Mononuclear cell (primary cell): ENCODE measurements around the gene CIT. TPM values are rescaled to one million over a fixed set of nuclear protein-coding genes. Genes with fewer than 3 reads are reported as not detected.

Source experiments
- H3K27me3 ChIP-seq: 2 replicates; pipeline ENCODE4 v1.6.0; 2011; ENCODE audit warnings: low read length, control low read depth; ENCODE audit not compliant: insufficient read depth
- H3K4me1 ChIP-seq: 2 replicates; pipeline ENCODE4 v1.5.1; 2011; ENCODE audit warnings: mild to moderate bottlenecking, low read length, control low read depth; ENCODE audit not compliant: insufficient read depth
- H3K4me3 ChIP-seq: 2 replicates; pipeline ENCODE4 v1.5.1; 2011; ENCODE audit warnings: mild to moderate bottlenecking, low read length, moderate library complexity
- H3K9me3 ChIP-seq: 2 replicates; pipeline ENCODE4 v1.5.1; 2011; ENCODE audit warnings: low read depth, mild to moderate bottlenecking, control low read depth, low read length
- total RNA-seq: library from RNA; depleted of rRNA; stranded (reverse); fragments of >200 nt; gene quantifications from one replicate; pipeline ENCODE4 v1.2.3, GENCODE V29; 2012

The CIT gene
- total RNA-seq, 1 donor: 0.84 TPM

- Histone ChIP-seq H3K4me1 (peaks cover 17% of the 10 kb centered on the region), H3K27me3 (no peaks in the 10 kb centered on the region), H3K4me3 (no peak overlapping the region), H3K9me3 (no peaks in the 10 kb centered on the region)
Measured at GRCh38 chr12:119681728-119682638, 195.1 kb downstream of the CIT start.

DNA sequence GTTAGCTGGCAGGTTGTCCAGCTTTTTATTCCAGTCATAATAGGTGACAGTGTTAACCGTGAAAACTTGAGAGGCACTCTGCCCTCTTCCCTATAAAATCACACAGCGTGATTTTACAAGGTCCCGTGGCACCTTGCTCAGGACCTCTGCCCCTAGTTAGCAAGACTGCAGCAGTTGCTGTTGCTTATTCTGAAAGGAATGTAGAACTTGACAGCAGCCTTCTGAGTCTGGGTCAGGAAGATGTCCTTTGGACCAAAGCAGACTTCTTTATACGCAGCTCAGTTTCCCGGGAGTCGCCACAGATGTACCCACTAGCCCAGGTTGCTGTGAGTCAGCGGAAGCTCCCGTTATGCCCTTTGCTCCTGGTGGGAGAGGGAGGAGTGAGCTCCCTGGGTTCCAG, 196.0 kb downstream of the CIT start:
- no peaks in the 10 kb centered on the region for H3K9me3 ChIP-seq
- H3K4me1 ChIP-seq: peaks cover 17% of the 10 kb centered on the region
- no peaks in the 10 kb centered on the region for H3K27me3 ChIP-seq
- H3K4me3 ChIP-seq: no peak overlapping the region

- Histone ChIP-seq H3K27me3 (no peaks in the 10 kb centered on the region), H3K9me3 (no peaks in the 10 kb centered on the region), H3K4me3 (no peak overlapping the region), H3K4me1 (peaks cover 21% of the 10 kb centered on the region)
Measured at GRCh38 chr12:119679490-119679889, 197.6 kb downstream of the CIT start.

- no peaks in the 10 kb centered on the region for H3K27me3 ChIP-seq
- H3K9me3 ChIP-seq: no peaks in the 10 kb centered on the region
- H3K4me1 ChIP-seq: peaks cover 21% of the 10 kb centered on the region
- no peak overlapping the region for H3K4me3 ChIP-seq
Measured at GRCh38 chr12:119679081-119679480, 198.0 kb downstream of the CIT start.

DNA sequence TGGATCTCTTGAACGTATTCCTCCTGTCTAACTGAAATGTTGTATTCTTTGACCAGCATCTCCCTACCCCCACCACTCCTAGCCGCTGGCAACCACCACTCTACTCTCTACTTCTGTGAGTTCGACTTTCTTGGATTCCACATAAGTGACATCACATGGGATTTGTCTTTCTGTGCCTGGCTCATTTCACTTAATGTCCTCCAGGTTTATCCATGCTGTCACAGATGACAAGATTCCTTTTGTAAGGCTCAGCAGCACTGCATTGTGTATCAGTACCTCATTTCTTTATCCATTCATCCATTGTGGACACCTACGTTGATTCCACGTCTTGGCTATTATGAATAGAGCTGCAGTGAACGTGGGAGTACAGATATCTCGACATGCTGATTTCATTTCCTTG, 198.7 kb downstream of the CIT start:
- Histone ChIP-seq H3K4me3 (no peak overlapping the region), H3K27me3 (no peaks in the 10 kb centered on the region), H3K9me3 (no peaks in the 10 kb centered on the region), H3K4me1 (peaks cover 27% of the 10 kb centered on the region)

DNA sequence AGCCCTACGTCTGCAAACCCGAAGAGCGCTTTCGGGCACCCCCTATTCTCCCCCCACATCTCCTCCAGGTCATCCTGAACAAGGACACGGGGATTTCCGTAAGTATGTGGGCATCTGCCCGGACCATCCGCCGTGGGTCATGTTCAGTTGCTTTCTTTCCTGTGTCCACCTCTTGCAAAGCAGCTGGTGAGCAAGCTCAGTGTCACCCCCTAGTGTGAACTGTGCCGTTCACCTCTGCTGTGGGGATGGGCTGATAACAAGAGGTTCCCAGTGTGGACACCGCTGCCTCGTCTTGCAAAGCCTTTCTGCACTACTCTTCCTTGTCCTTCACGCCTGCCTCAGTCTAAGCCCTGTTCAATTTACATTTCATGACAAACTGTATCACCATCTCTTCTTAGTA, 200.5 kb downstream of the CIT start:
- H3K4me3 ChIP-seq: no peak overlapping the region
- peaks cover 21% of the 10 kb centered on the region for H3K4me1 ChIP-seq
- no peaks in the 10 kb centered on the region for H3K27me3 ChIP-seq
- H3K9me3 ChIP-seq: no peaks in the 10 kb centered on the region

- H3K27me3 ChIP-seq: no peaks in the 10 kb centered on the region
- peaks cover 21% of the 10 kb centered on the region for H3K4me1 ChIP-seq
- H3K9me3 ChIP-seq: no peaks in the 10 kb centered on the region
- no peak overlapping the region for H3K4me3 ChIP-seq
Measured at GRCh38 chr12:119676022-119676421, 201.1 kb downstream of the CIT start.

DNA sequence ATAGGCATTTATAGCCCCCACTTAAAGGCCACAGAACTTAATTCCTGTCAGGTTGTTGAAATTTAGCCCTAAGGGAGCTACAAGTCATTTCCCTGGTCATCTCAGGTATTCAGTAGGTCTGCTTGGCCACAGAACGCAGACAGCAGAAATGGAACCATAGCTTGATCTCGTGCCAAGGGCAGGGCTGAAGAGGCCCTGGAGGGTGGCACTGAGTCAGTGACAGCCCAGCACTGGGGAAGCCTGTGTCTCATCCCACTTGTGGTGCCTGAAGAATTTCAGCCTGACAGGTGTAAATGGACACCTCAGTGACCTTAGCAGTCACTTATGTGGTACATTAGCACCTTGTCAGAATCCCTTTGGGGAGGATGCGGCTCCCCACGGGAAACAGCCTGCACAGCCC, 202.6 kb downstream of the CIT start:
- Histone ChIP-seq H3K9me3 (no peaks in the 10 kb centered on the region), H3K4me1 (peaks cover 30% of the 10 kb centered on the region), H3K27me3 (no peaks in the 10 kb centered on the region), H3K4me3 (no peak overlapping the region)

DNA sequence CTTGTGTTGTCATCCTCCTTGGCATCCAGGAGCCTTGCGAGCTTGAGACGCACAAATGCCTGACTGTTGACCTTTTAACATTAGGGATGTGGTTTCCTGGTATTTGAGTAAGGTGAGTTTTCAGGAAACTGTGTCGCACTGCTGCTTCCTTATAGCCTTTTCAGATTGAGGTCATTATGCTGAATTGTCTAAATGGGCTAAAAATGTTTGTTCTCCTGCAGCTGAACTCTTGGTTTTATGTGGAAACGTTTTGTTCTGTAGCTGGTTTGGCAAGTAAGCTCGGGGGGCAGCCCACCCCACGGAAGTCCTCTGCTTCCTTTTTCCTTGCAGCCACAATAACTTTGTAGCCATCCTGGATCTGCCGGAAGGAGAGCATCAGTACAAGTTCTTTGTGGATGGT, 203.5 kb downstream of the CIT start:
- H3K9me3 ChIP-seq: no peaks in the 10 kb centered on the region
- H3K4me3 ChIP-seq: no peak overlapping the region
- H3K27me3 ChIP-seq: no peaks in the 10 kb centered on the region
- H3K4me1 ChIP-seq: peaks cover 38% of the 10 kb centered on the region

GRCh38 chr12:119672194-119672593, 204.9 kb downstream of the CIT start:
- Histone ChIP-seq H3K4me3 (no peak overlapping the region), H3K27me3 (no peaks in the 10 kb centered on the region), H3K4me1 (peaks cover 45% of the 10 kb centered on the region), H3K9me3 (no peaks in the 10 kb centered on the region)

DNA sequence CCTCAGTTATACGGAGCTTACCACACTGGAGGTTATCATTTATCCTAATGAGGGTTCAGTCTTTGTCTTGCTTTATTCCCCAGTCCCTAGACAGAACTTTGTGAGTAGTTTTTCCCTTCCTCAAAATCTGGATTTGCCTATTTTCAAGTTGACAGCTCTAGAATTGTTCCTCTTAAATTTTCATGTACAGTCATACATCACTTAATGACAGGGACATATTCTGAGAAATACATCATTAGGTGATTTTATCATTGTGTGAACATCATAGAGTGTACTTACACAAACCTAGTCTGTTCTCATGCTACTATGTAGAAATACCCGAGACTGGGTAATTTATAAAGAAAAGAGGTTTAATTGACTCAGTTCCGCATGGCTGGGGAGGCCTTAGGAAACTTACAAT, 206.1 kb downstream of the CIT start:
- H3K9me3 ChIP-seq: no peaks in the 10 kb centered on the region
- no peaks in the 10 kb centered on the region for H3K27me3 ChIP-seq
- peaks cover 54% of the 10 kb centered on the region for H3K4me1 ChIP-seq
- no peak overlapping the region for H3K4me3 ChIP-seq

- no peak overlapping the region for H3K4me3 ChIP-seq
- no peaks in the 10 kb centered on the region for H3K9me3 ChIP-seq
- H3K4me1 ChIP-seq: peaks cover 56% of the 10 kb centered on the region
- no peaks in the 10 kb centered on the region for H3K27me3 ChIP-seq
Measured at GRCh38 chr12:119669744-119670472, 207.2 kb downstream of the CIT start.

GRCh38 chr12:119668324-119668841, 208.7 kb downstream of the CIT start:
- Histone ChIP-seq H3K4me1 (peaks cover 49% of the 10 kb centered on the region), H3K4me3 (peak overlapping the region; percentile 94), H3K9me3 (no peaks in the 10 kb centered on the region), H3K27me3 (no peaks in the 10 kb centered on the region)

DNA sequence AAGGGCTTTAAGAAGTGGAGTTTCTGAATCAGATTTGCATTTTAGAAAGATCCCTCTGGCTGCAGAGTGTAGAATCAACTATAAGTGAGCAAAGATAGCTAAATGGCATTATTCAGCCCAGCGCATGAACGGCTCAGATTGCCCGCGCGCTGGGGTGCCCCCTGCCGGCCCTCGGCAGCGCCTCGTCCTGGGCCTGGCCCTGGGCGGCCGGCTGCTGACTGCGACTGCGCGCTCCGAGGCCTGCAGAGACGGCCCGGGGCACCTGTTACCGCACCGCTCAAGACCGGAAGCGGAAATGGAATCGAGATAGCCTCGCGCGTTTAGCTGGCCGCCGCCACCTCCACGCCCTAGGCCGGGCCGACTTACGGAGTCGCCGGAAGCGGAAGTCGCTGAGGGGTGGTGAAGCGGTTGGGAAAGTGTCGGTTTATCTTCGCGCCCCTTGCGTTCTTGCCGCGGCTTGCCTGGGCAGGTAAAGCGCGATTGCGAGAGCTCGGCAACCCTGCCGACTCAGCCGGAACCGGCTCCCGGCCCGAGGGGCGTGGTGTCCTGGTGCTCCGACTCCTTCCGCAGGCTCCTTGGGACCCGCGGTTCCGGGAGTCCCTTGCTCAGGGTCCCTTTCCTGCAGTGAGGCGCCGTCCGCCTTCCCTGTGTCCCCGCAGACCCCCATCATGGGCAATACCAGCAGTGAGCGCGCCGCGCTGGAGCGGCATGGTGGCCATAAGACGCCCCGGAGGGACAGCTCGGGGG, 209.4 kb downstream of the CIT start, which contains the start of gene PRKAB1:
Gene PRKAB1, plus strand, starts transcription at position 557 of the 747 bp plus-strand sequence. Its CDS starts 112 bp downstream, at position 669.
- Histone ChIP-seq H3K27me3 (no peaks in the 10 kb centered on the region), H3K4me3 (peak within 1 kb of the TSS; percentile 94), H3K9me3 (no peaks in the 10 kb centered on the region), H3K4me1 (peaks cover 42% of the 10 kb centered on the region)
